KBM-7 (cell line): ENCODE data around the gene CD300LD.

Experiments used
- DNase-seq: peaks from one replicate; pipeline ENCODE4 v3.0.0-alpha.2; 2015
- in situ Hi-C: fragments of 300-500 bp; cut with MboI; formaldehyde crosslinking; loops from 2 replicates; pipeline ENCODE4 v1.14.3; 2020; ENCODE audit warnings: low sequenced_read_pairs, low pct_unique_long_range_greater_than_20kb, mixed read lengths

The CD300LD gene

GRCh38 chr17:74550602-74551001 lies 41.5 kb downstream of the CD300LD start:
- in situ Hi-C loops, result no loop called here
- no peak for DNase-seq

- DNase-seq, result no peak
- in situ Hi-C loops, result no loop called here
Measured at GRCh38 chr17:74549343-74549742, 42.7 kb downstream of the CD300LD start.

- no peak for DNase-seq
- in situ Hi-C loops, result no loop called here
Measured at GRCh38 chr17:74547736-74548135, 44.3 kb downstream of the CD300LD start.

- DNase-seq, result no peak
- in situ Hi-C loops, result no loop called here
Measured at GRCh38 chr17:74547264-74547663, 44.8 kb downstream of the CD300LD start.

GRCh38 chr17:74546586-74546985 lies 45.5 kb downstream of the CD300LD start:
- no peak for DNase-seq
- in situ Hi-C loops, result no loop called here

GRCh38 chr17:74545843-74546230 lies 46.2 kb downstream of the CD300LD start, which contains the start of gene CD300C:
TSS of gene CD300C (minus strand) at chr17:74546115. CDS start at chr17:74545782, 333 bp downstream.
- peak; percentile 35 for DNase-seq
- in situ Hi-C loops, result no loop called here

- DNase-seq, result no peak
- in situ Hi-C loops, result no loop called here
Measured at GRCh38 chr17:74544991-74545842, 46.9 kb downstream of the CD300LD start.

- in situ Hi-C loops, result no loop called here
- DNase-seq, result no peak
Measured at GRCh38 chr17:74543891-74544760, 48.0 kb downstream of the CD300LD start.

- in situ Hi-C loops, result no loop called here
- DNase-seq, result no peak
Measured at GRCh38 chr17:74543406-74543805, 48.7 kb downstream of the CD300LD start.

- in situ Hi-C loops, result no loop called here
- DNase-seq, result no peak
Measured at GRCh38 chr17:74542727-74543383, 49.2 kb downstream of the CD300LD start.

- in situ Hi-C loops, result no loop called here
- no peak for DNase-seq
Measured at GRCh38 chr17:74542166-74542565, 49.9 kb downstream of the CD300LD start.

GRCh38 chr17:74541176-74542111 lies 50.6 kb downstream of the CD300LD start:
- in situ Hi-C loops, result no loop called here

GRCh38 chr17:74539281-74539820 lies 52.7 kb downstream of the CD300LD start:
- no peak for DNase-seq
- in situ Hi-C loops, result no loop called here

More at GRCh38 chr17:74541176-74542111, 50.6 kb downstream of the CD300LD start:
- DNase-seq, result no peak

- in situ Hi-C loops, result no loop called here
- no peak for DNase-seq
Measured at GRCh38 chr17:74536890-74537289, 55.2 kb downstream of the CD300LD start.

GRCh38 chr17:74532115-74532514 lies 60.0 kb downstream of the CD300LD start:
- in situ Hi-C loops, result no loop called here
- DNase-seq, result peak; percentile 99

- no peak for DNase-seq
Measured at GRCh38 chr17:74531231-74531761, 60.8 kb downstream of the CD300LD start, which contains the start of gene CD300LB. TSS of gene CD300LB (minus strand) at chr17:74531475. CDS start at chr17:74531350, 125 bp downstream.

GRCh38 chr17:74530831-74531150 lies 61.3 kb downstream of the CD300LD start:
- DNase-seq, result no peak
- in situ Hi-C loops, result no loop called here

More at GRCh38 chr17:74531231-74531761, 60.8 kb downstream of the CD300LD start, which contains the start of gene CD300LB:
- in situ Hi-C loops, result no loop called here
